Activated CD8-positive, alpha-beta T cell treated with anti-CD3 and anti-CD28 coated beads for 36 hours (primary cell): ENCODE results near the gene STARD5. TPM values are rescaled to one million over a fixed set of nuclear protein-coding genes. Genes with fewer than 3 reads are reported as not detected.
A peak's percentile ranks its signal among the peaks of the same experiment; 100 is the strongest.

Source experiments
- ATAC-seq: fragments of 200-7000 bp; cut with Tn5 transposase; one replicate; pipeline ENCODE4 v1.10.0; 2021; ENCODE audit warnings: mild to moderate bottlenecking, moderate library complexity
- CTCF ChIA-PET: fragments of 350-600 bp; sonication (Branson Sonifier 250); formaldehyde crosslinking; loops from one replicate; lab custom pipeline; 2021; ENCODE audit warnings: antibody characterized with exemption; lab: Charles Lee
- POLR2A ChIA-PET: fragments of 350-600 bp; sonication (Branson Sonifier 250); formaldehyde crosslinking; loops from one replicate; lab custom pipeline; 2021; ENCODE audit warnings: antibody characterized with exemption; lab: Charles Lee
- DNase-seq: peaks from one replicate; pipeline ENCODE4 v3.0.0-alpha.2; 2020
- H3K27ac Mint-ChIP-seq: one replicate; pipeline ENCODE4 v1.8.0; 2021; ENCODE audit warnings: mild to moderate bottlenecking, mixed read lengths
- H3K27me3 Mint-ChIP-seq: one replicate; pipeline ENCODE4 v1.8.0; 2021; ENCODE audit warnings: mixed read lengths
- H3K36me3 Mint-ChIP-seq: one replicate; pipeline ENCODE4 v1.8.0; 2021; ENCODE audit warnings: low read depth, mixed read lengths
- H3K4me1 Mint-ChIP-seq: one replicate; pipeline ENCODE4 v1.8.0; 2021; ENCODE audit warnings: low read depth, mixed read lengths
- H3K4me3 Mint-ChIP-seq: one replicate; pipeline ENCODE4 v1.8.0; 2021; ENCODE audit warnings: mild to moderate bottlenecking, moderate library complexity, mixed read lengths
- H3K9me3 Mint-ChIP-seq: one replicate; pipeline ENCODE4 v1.8.0; 2021; ENCODE audit warnings: mixed read lengths
- CTCF ChIP-seq: fragments of 200-600 bp; IDR thresholded peaks from one replicate; pipeline ENCODE4 v1.8.0; 2022; ENCODE audit warnings: antibody characterized with exemption, mild to moderate bottlenecking
- intact Hi-C: fragments of 100-400 bp; cut with micrococcal nuclease; formaldehyde crosslinking; loops from one replicate; pipeline ENCODE4 v1.10.0; 2022
- total RNA-seq, 2 experiments: library from RNA; stranded (reverse); gene quantifications; one replicate each; pipeline ENCODE4 v1.2.3, GENCODE V29; 2021

Gene STARD5
- total RNA-seq, 2 experiments from 2014 or later: 6.7 to 6.9 TPM

- intact Hi-C loops: loop anchor here (10.0 kb wide), 1 partner anchor 1351 kb away; no protein-coding TSS in a partner anchor
- TF ChIP-seq CTCF: no peak
- CTCF ChIA-PET: no interaction called here
- DNase-seq (peak; percentile 70), ATAC-seq (peak; percentile 77)
- Mint-ChIP-seq H3K27ac (peak overlapping the region; percentile 62), H3K4me3 (no peak overlapping the region), H3K4me1 (peaks cover 56% of the 10 kb centered on the region), H3K9me3 (no peaks in the 10 kb centered on the region), H3K36me3 (peaks cover 60% of the 10 kb centered on the region), H3K27me3 (no peaks in the 10 kb centered on the region)
- POLR2A ChIA-PET: interaction anchor here (1.2 kb wide), 1 partner anchor 8 kb away, joined by 3 read pairs; the partner anchor contains the start of gene STARD5
These were observed 8.3 kb downstream of the STARD5 start for GRCh38 chr15:81315452-81316175.

DNA sequence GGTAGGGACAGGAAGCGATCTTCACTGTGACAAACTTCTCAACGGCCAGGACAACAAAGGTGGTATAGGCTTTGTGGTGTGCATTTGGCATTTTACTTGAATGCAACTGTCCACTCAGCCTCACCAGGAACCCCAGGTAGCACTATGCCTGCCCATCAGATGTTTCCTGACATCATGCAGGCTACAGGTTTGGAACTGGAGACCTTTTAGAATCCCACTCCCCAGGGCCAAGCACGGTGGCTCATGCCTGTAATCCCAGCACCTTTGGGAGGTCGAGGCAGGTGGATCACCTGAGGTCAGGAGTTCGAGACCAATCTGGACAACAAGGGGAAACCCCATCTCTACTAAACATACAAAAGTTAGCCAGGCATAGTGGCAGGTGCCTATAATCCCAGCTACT lies 9.6 kb downstream of the STARD5 start:
- H3K9me3 Mint-ChIP-seq: no peaks in the 10 kb centered on the region
- TF ChIP-seq CTCF: no peak
- intact Hi-C loops: loop anchor here (10.0 kb wide), 1 partner anchor 1350 kb away; no protein-coding TSS in a partner anchor
- ATAC-seq (no peak), DNase-seq (no peak)
- peaks cover 68% of the 10 kb centered on the region for H3K4me1 Mint-ChIP-seq
- no peak overlapping the region for H3K4me3 Mint-ChIP-seq
- ChIA-PET CTCF (no interaction called here), POLR2A (interaction anchor here (1.1 to 1.2 kb wide), 2 partner anchors 9 to 10 kb away, joined by 3 to 4 read pairs; partner anchors contain the start of gene STARD5)
- H3K27me3 Mint-ChIP-seq: no peaks in the 10 kb centered on the region
- peak overlapping the region; percentile 65 for H3K27ac Mint-ChIP-seq
- peaks cover 67% of the 10 kb centered on the region for H3K36me3 Mint-ChIP-seq

- POLR2A ChIA-PET: no interaction called here
- CTCF ChIA-PET: no interaction called here
- peaks cover 69% of the 10 kb centered on the region for H3K4me1 Mint-ChIP-seq
- H3K4me3 Mint-ChIP-seq: no peak overlapping the region
- TF ChIP-seq CTCF: no peak
- H3K27me3 Mint-ChIP-seq: no peaks in the 10 kb centered on the region
- no peak for DNase-seq
- ATAC-seq: no peak
- intact Hi-C loops: loop anchor here (10.0 kb wide), 1 partner anchor 1349 kb away; no protein-coding TSS in a partner anchor
- H3K36me3 Mint-ChIP-seq: peaks cover 70% of the 10 kb centered on the region
- peak overlapping the region; percentile 12 for H3K27ac Mint-ChIP-seq
- no peaks in the 10 kb centered on the region for H3K9me3 Mint-ChIP-seq
These were observed 10.3 kb downstream of the STARD5 start for GRCh38 chr15:81313686-81314085.

- H3K4me1 Mint-ChIP-seq: peaks cover 72% of the 10 kb centered on the region
- H3K36me3 Mint-ChIP-seq: peaks cover 77% of the 10 kb centered on the region
- CTCF ChIA-PET: no interaction called here
- POLR2A ChIA-PET: no interaction called here
- no peak overlapping the region for H3K4me3 Mint-ChIP-seq
- ATAC-seq (no peak), DNase-seq (no peak)
- H3K27me3 Mint-ChIP-seq: no peaks in the 10 kb centered on the region
- no peak for TF ChIP-seq CTCF
- peak overlapping the region; percentile 69 for H3K27ac Mint-ChIP-seq
- no peaks in the 10 kb centered on the region for H3K9me3 Mint-ChIP-seq
- intact Hi-C loops: loop anchor here (10.0 kb wide), 1 partner anchor 1348 kb away; no protein-coding TSS in a partner anchor
These were observed 11.0 kb downstream of the STARD5 start for GRCh38 chr15:81312790-81313543.
